IPS-18a (cell line): ENCODE results near the gene RIN3.
"Not testable (repeated sequence)": the region's sequence is repeated elsewhere in the genome, so short reads cannot be mapped to it uniquely, and the experiment has no call there.

Experiments used
- H3K27ac ChIP-seq: one replicate; pipeline ENCODE4 v1.5.1; 2013; ENCODE audit warnings: low read length
- H3K27me3 ChIP-seq: one replicate; pipeline ENCODE4 v1.6.1; 2013; ENCODE audit warnings: mild to moderate bottlenecking, low read length; ENCODE audit not compliant: control insufficient read depth, insufficient read depth
- H3K36me3 ChIP-seq: one replicate; pipeline ENCODE4 v1.6.1; 2013; ENCODE audit warnings: low read depth, low read length; ENCODE audit not compliant: control insufficient read depth
- H3K4me1 ChIP-seq: one replicate; pipeline ENCODE4 v1.6.1; 2013; ENCODE audit warnings: low read depth, low read length; ENCODE audit not compliant: control insufficient read depth
- H3K4me3 ChIP-seq: one replicate; pipeline ENCODE4 v1.5.1; 2013; ENCODE audit warnings: low read length
- H3K9ac ChIP-seq: one replicate; pipeline ENCODE4 v1.6.1; 2013; ENCODE audit warnings: mild to moderate bottlenecking, low read length, moderate library complexity
- H3K9me3 ChIP-seq: one replicate; pipeline ENCODE4 v1.6.1; 2013; ENCODE audit warnings: low read depth, low read length; ENCODE audit not compliant: control insufficient read depth

RIN3 gene

DNA sequence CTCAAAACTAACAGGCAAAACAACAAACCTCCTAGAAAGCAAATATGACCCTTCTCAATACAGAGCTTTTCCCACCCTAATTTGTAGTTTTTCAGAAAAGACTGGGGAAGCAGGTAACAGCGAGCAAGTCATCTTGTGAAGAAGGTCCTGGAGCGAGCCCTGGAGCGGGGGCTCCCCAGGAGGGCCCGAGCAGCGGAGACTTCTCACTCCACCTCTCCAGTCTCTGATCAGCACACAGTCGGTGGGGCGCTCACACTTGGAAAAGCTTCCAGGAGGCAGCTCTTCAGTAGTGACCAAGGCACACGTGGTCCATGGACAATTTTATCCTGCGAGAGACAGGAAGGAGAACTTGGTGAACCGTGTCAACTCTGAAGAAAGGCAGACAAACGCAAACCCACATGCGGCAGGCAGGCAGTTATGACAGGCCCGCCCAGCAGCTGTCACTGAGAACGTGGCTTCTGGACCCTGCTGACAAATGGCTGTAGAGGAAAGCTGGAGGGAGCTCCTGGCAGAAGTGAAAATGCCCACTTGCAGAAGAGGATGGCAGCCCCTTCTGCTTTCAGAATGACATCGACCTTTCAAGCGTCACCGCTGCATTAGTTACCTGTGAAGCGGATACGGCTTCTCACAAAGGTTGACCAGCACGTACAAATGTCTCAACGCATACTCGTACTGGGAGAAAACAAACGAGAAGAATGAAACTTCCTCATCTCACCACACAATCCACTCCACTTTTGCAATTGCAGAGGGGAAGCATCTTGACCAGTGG is 190.6 kb downstream of the RIN3 start:
- H3K27me3 ChIP-seq, result no peaks in the 10 kb centered on the region
- H3K9ac ChIP-seq, result no peak overlapping the region
- H3K4me1 ChIP-seq, result no peaks in the 10 kb centered on the region
- H3K9me3 ChIP-seq, result no peaks in the 10 kb centered on the region
- H3K4me3 ChIP-seq, result no peak overlapping the region
- no peak overlapping the region for H3K27ac ChIP-seq
- peaks cover 15% of the 10 kb centered on the region for H3K36me3 ChIP-seq

GRCh38 chr14:92704821-92705220 is 191.2 kb downstream of the RIN3 start:
- Histone ChIP-seq H3K9me3 (no peaks in the 10 kb centered on the region), H3K9ac (no peak overlapping the region), H3K27ac (no peak overlapping the region), H3K27me3 (no peaks in the 10 kb centered on the region), H3K36me3 (peaks cover 15% of the 10 kb centered on the region), H3K4me1 (no peaks in the 10 kb centered on the region), H3K4me3 (no peak overlapping the region)

DNA sequence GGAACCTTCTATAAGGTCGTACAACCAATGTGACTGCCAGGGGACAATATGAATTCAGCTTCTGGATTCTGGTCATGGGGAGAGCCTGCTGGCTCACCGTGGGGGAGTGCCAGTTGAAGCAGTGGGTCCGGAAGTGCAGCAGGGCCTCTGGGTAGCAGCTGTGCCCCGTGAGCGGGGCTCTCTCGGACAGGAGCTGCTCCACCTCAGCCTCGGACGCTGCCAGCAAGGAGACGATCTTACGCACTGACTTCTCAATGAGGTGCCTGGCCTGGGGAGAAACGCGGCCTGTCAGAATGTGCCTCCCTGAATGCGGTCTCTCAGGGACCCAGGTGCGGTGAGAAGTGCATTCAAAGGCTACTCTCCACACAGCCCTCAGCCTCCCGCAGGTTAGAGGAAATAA is 192.8 kb downstream of the RIN3 start:
- H3K4me3 ChIP-seq, result no peak overlapping the region
- H3K9ac ChIP-seq, result no peak overlapping the region
- H3K9me3 ChIP-seq, result no peaks in the 10 kb centered on the region
- H3K27me3 ChIP-seq, result no peaks in the 10 kb centered on the region
- H3K36me3 ChIP-seq, result peaks cover 21% of the 10 kb centered on the region
- no peak overlapping the region for H3K27ac ChIP-seq
- H3K4me1 ChIP-seq, result no peaks in the 10 kb centered on the region

DNA sequence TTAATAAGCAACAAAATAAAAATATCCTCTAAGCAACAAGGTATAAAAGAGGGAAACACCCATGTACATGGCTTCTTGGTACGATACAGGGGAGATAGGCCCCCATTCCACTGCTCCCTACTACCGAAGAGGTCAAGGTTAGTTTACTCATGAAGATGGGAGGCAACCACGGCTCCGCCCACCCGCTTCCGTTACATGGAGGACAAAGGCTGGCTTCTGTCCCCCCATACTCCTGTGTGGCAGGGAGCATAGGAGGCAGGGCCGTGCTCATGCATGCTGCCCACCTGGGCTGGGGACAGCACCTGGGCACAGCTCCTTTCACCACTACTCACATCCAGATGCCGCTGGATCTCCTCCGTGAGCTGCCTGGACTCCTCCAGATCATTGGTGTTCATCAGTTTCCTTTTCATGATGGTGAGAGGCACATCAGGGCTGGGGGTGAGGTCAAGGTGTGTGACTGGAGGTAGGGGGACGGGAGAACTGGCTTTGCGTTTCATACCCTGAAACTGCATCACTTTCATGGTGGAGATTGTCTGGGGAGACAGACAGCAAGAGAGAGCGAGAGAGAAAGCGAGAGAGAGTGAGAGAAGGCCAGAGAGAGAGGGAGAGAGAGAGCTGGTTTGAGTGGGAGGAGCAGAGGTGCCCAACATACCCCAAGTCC is 195.9 kb downstream of the RIN3 start:
- peaks cover 19% of the 10 kb centered on the region for H3K36me3 ChIP-seq
- H3K4me3 ChIP-seq, result no peak overlapping the region
- no peaks in the 10 kb centered on the region for H3K9me3 ChIP-seq
- H3K27me3 ChIP-seq, result no peaks in the 10 kb centered on the region
- H3K4me1 ChIP-seq, result no peaks in the 10 kb centered on the region
- no peak overlapping the region for H3K9ac ChIP-seq
- no peak overlapping the region for H3K27ac ChIP-seq

- Histone ChIP-seq H3K27me3 (no peaks in the 10 kb centered on the region), H3K4me3 (no peak overlapping the region), H3K4me1 (no peaks in the 10 kb centered on the region), H3K36me3 (peaks cover 19% of the 10 kb centered on the region), H3K9ac (no peak overlapping the region), H3K27ac (no peak overlapping the region), H3K9me3 (no peaks in the 10 kb centered on the region)
Measured at GRCh38 chr14:92710001-92710341, 196.4 kb downstream of the RIN3 start.

GRCh38 chr14:92711976-92712653 is 198.5 kb downstream of the RIN3 start:
- Histone ChIP-seq H3K9me3 (no peaks in the 10 kb centered on the region), H3K4me1 (no peaks in the 10 kb centered on the region), H3K36me3 (peaks cover 10% of the 10 kb centered on the region), H3K27ac (no peak overlapping the region), H3K27me3 (no peaks in the 10 kb centered on the region), H3K4me3 (no peak overlapping the region), H3K9ac (no peak overlapping the region)

DNA sequence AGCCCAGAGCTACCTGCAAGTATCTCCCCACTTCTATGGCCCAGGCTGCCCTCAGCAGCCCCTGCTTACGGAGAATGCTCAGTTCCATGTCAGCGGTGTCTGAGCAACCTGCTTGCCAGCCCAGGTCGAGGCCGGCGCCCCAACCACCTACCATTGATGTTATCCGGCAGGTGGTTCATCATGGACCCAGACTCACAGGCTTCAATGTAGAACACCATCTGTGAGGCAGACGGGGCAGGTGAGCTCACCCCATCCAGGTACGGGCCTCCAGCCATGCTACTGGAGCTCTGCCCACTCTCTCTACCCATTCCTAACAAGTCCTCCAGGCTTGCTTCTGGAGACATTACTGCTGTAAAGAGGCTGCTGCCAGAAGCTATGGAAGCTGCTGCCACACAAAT is 199.1 kb downstream of the RIN3 start:
- H3K4me1 ChIP-seq, result no peaks in the 10 kb centered on the region
- no peak overlapping the region for H3K9ac ChIP-seq
- H3K27me3 ChIP-seq, result no peaks in the 10 kb centered on the region
- peaks cover 10% of the 10 kb centered on the region for H3K36me3 ChIP-seq
- no peak overlapping the region for H3K4me3 ChIP-seq
- H3K27ac ChIP-seq, result no peak overlapping the region
- H3K9me3 ChIP-seq, result no peaks in the 10 kb centered on the region

GRCh38 chr14:92714739-92715307 is 201.2 kb downstream of the RIN3 start:
- not testable (repeated sequence) for H3K27ac ChIP-seq, H3K27me3 ChIP-seq, H3K4me3 ChIP-seq, H3K9ac ChIP-seq, H3K4me1 ChIP-seq, H3K9me3 ChIP-seq
- H3K36me3 ChIP-seq, result peaks cover 10% of the 10 kb centered on the region

GRCh38 chr14:92716131-92716530 is 202.6 kb downstream of the RIN3 start:
- Histone ChIP-seq H3K9ac (no peak overlapping the region), H3K9me3 (no peaks in the 10 kb centered on the region), H3K27ac (no peak overlapping the region), H3K27me3 (no peaks in the 10 kb centered on the region), H3K4me1 (no peaks in the 10 kb centered on the region), H3K36me3 (peaks cover 7% of the 10 kb centered on the region), H3K4me3 (no peak overlapping the region)

- no peaks in the 10 kb centered on the region for H3K4me1 ChIP-seq
- no peak overlapping the region for H3K9ac ChIP-seq
- H3K27ac ChIP-seq, result no peak overlapping the region
- no peaks in the 10 kb centered on the region for H3K27me3 ChIP-seq
- H3K4me3 ChIP-seq, result no peak overlapping the region
- no peaks in the 10 kb centered on the region for H3K9me3 ChIP-seq
- no peaks in the 10 kb centered on the region for H3K36me3 ChIP-seq
Measured at GRCh38 chr14:92717571-92718042, 204.0 kb downstream of the RIN3 start.

DNA sequence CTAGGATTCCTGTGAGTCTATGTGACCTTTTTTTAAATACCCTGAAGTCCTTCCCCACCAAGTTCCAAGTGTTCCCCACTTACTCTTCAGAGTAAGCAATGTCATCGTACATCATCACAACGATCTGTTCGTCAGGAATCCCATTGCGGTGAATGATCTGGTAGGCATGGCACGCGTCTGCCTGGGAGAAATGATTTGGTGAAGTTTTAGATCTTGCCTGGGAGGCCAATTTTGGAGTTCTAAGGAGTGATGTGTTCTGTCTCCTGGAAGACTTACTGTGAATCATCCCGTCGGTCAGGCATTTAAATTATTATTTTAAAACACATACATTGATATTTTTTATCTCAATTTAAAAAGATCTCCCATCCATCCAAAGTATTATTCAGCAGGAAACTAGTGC is 205.1 kb downstream of the RIN3 start:
- Histone ChIP-seq H3K4me1 (no peaks in the 10 kb centered on the region), H3K27me3 (no peaks in the 10 kb centered on the region), H3K9me3 (no peaks in the 10 kb centered on the region), H3K9ac (no peak overlapping the region), H3K27ac (no peak overlapping the region), H3K4me3 (no peak overlapping the region), H3K36me3 (no peaks in the 10 kb centered on the region)
